GM23338 (cell line): ENCODE data around the gene SPARC. TPM values are rescaled to one million over a fixed set of nuclear protein-coding genes. Genes with fewer than 3 reads are reported as not detected.

Experiments
- ATAC-seq: fragments of 200-7000 bp; cut with Tn5 transposase; 3 replicates; pipeline ENCODE4 v1.9.1; 2020
- DNase-seq: peaks from one replicate; pipeline ENCODE4 v3.0.0-alpha.2; 2015; ENCODE audit warnings: low spot score
- H2AFZ ChIP-seq: fragments of 200-600 bp; sonication (generic); 2 replicates; pipeline ENCODE4 v1.8.0; 2016; ENCODE audit warnings: antibody characterized with exemption, mild to moderate bottlenecking, moderate library complexity
- H3F3A ChIP-seq: fragments of 200-600 bp; sonication (generic); replicated peaks from 2 replicates; pipeline ENCODE4 v1.8.0; 2017; ENCODE audit warnings: antibody characterized with exemption, mixed run types, low read depth
- H3K27ac ChIP-seq: fragments of 200-600 bp; sonication (generic); 2 replicates; pipeline ENCODE4 v1.6.1; 2016; ENCODE audit warnings: low read depth
- H3K27me3 ChIP-seq: fragments of 200-600 bp; sonication (generic); 2 replicates; pipeline ENCODE4 v1.8.0; 2016; ENCODE audit warnings: mild to moderate bottlenecking, mixed run types, moderate library complexity; ENCODE audit not compliant: insufficient read depth
- H3K36me3 ChIP-seq: fragments of 200-600 bp; sonication (generic); 2 replicates; pipeline ENCODE4 v1.8.0; 2016; ENCODE audit warnings: mild to moderate bottlenecking; ENCODE audit not compliant: insufficient read depth
- H3K4me1 ChIP-seq: fragments of 200-600 bp; sonication (generic); 2 replicates; pipeline ENCODE4 v1.8.0; 2016; ENCODE audit warnings: mild to moderate bottlenecking, moderate library complexity; ENCODE audit not compliant: insufficient read depth
- H3K4me2 ChIP-seq: fragments of 200-600 bp; sonication (generic); 2 replicates; pipeline ENCODE4 v1.7.1; 2017; ENCODE audit warnings: mixed run types
- H3K4me3 ChIP-seq: fragments of 200-600 bp; sonication (generic); 2 replicates; pipeline ENCODE4 v1.6.1; 2016; ENCODE audit warnings: mixed run types
- H3K79me2 ChIP-seq: fragments of 200-600 bp; sonication (generic); replicated peaks from 2 replicates; pipeline ENCODE4 v1.8.0; 2017; ENCODE audit warnings: mild to moderate bottlenecking; ENCODE audit not compliant: insufficient read depth
- H3K9me2 ChIP-seq: fragments of 200-600 bp; sonication (generic); 2 replicates; pipeline ENCODE4 v1.8.0; 2017; ENCODE audit not compliant: insufficient read depth
- H4K20me1 ChIP-seq: fragments of 200-600 bp; sonication (generic); replicated peaks from 2 replicates; pipeline ENCODE4 v1.8.0; 2017; ENCODE audit warnings: mild to moderate bottlenecking; ENCODE audit not compliant: insufficient read depth
- H3K27ac Mint-ChIP-seq: 2 replicates; pipeline ENCODE4 v1.8.0; 2020; ENCODE audit warnings: inconsistent platforms, mild to moderate bottlenecking, moderate library complexity, mixed read lengths
- H3K27me3 Mint-ChIP-seq: 3 replicates; pipeline ENCODE4 v1.8.0; 2022; ENCODE audit warnings: low read depth, mild to moderate bottlenecking, moderate library complexity, mixed read lengths, inconsistent platforms; ENCODE audit not compliant: insufficient read depth, poor library complexity
- H3K36me3 Mint-ChIP-seq: 3 replicates; pipeline ENCODE4 v1.8.0; 2021; ENCODE audit warnings: low read depth, mild to moderate bottlenecking, inconsistent platforms, moderate library complexity, mixed read lengths
- H3K4me1 Mint-ChIP-seq: 3 replicates; pipeline ENCODE4 v1.8.0; 2020; ENCODE audit warnings: mild to moderate bottlenecking, inconsistent platforms, mixed read lengths
- H3K4me3 Mint-ChIP-seq: 3 replicates; pipeline ENCODE4 v1.8.0; 2021; ENCODE audit warnings: moderate library complexity, mild to moderate bottlenecking, inconsistent platforms, mixed read lengths
- H3K9me3 Mint-ChIP-seq: 3 replicates; pipeline ENCODE4 v1.8.0; 2020; ENCODE audit warnings: moderate library complexity, mild to moderate bottlenecking, inconsistent platforms, mixed read lengths
- CREB1 ChIP-seq: fragments of 250-450 bp; sonication (Bioruptor Pico); IDR thresholded peaks from 2 replicates; pipeline ENCODE4 v1.5.0; 2020; ENCODE audit warnings: low read depth, mild to moderate bottlenecking, moderate library complexity
- CTCF ChIP-seq, 2 experiments: fragments of 200-600 bp in 1 of 2; sonication (generic) in 1 of 2; conservative IDR thresholded peaks; 2 replicates each; pipeline versions ENCODE4 v1.5.1 to v1.6.1; 2016 to 2017; ENCODE audit warnings: antibody characterized with exemption in 2 of 2, low read depth in 2 of 2, mild to moderate bottlenecking in 2 of 2, moderate library complexity in 1 of 2
- ETS1 ChIP-seq: IDR thresholded peaks from 2 replicates; pipeline ENCODE4 v1.6.1; 2016; ENCODE audit warnings: antibody characterized with exemption
- EZH2 ChIP-seq: fragments of 200-600 bp; sonication (generic); IDR thresholded peaks from one replicate; pipeline ENCODE4 v1.8.0; 2017; ENCODE audit warnings: antibody characterized with exemption, mild to moderate bottlenecking, low read depth; ENCODE audit not compliant: unreplicated experiment
- EZH2phosphoT487 ChIP-seq: fragments of 200-600 bp; sonication (generic); IDR thresholded peaks from one replicate; pipeline ENCODE4 v1.8.1; 2018; ENCODE audit warnings: antibody characterized with exemption; ENCODE audit not compliant: unreplicated experiment
- JUNB ChIP-seq: IDR thresholded peaks from one replicate; pipeline ENCODE4 v1.6.1; 2016; ENCODE audit warnings: antibody characterized with exemption; ENCODE audit not compliant: unreplicated experiment
- NANOG ChIP-seq: IDR thresholded peaks from 2 replicates; pipeline ENCODE4 v1.6.1; 2016; ENCODE audit warnings: antibody characterized with exemption, borderline replicate concordance
- POLR2AphosphoS5 ChIP-seq: IDR thresholded peaks from 2 replicates; pipeline ENCODE4 v1.6.1; 2016; ENCODE audit warnings: antibody characterized with exemption, low read depth
- REST ChIP-seq: IDR thresholded peaks from one replicate; pipeline ENCODE4 v1.6.1; 2018; ENCODE audit warnings: antibody characterized with exemption; ENCODE audit not compliant: unreplicated experiment
- STAT1 ChIP-seq: IDR thresholded peaks from one replicate; pipeline ENCODE4 v1.6.1; 2016; ENCODE audit warnings: antibody characterized with exemption; ENCODE audit not compliant: unreplicated experiment
- ZNF114 ChIP-seq: fragments of 250-450 bp; sonication (Bioruptor Pico); IDR thresholded peaks from 2 replicates; pipeline ENCODE4 v1.5.0; 2020; ENCODE audit warnings: mild to moderate bottlenecking, moderate library complexity
- ZNF331 ChIP-seq: fragments of 250-450 bp; sonication (Bioruptor Pico); IDR thresholded peaks from 2 replicates; pipeline ENCODE4 v1.5.0; 2020; ENCODE audit warnings: low read depth, mild to moderate bottlenecking, moderate library complexity
- ZNF462 ChIP-seq: fragments of 250-450 bp; sonication (Bioruptor Pico); IDR thresholded peaks from 2 replicates; pipeline ENCODE4 v1.5.0; 2020; ENCODE audit warnings: mild to moderate bottlenecking, moderate library complexity
- polyA plus RNA-seq: library from polyadenylated mRNA; unstranded; fragments of >200 nt; fragmentation: Nextera tagmentation; extraction: Ambion mirVana; gene quantifications from 2 replicates; pipeline ENCODE4 v1.2.1, GENCODE V29; 2016
- total RNA-seq: library from RNA; depleted of rRNA; stranded (reverse); fragments of >200 nt; shearing (Covaris generic); gene quantifications from 2 replicates; pipeline ENCODE4 v1.2.3, GENCODE V29; 2014

Gene SPARC
- total and polyA plus RNA-seq, 2 experiments from 2014 or later: 218 to 225 TPM

- no peaks in the 10 kb centered on the region for H3K9me3 Mint-ChIP-seq
- ATAC-seq: no peak
Measured at GRCh38 chr5:151671950-151672349, 14.8 kb downstream of the SPARC start.

More at GRCh38 chr5:151671950-151672349, 14.8 kb downstream of the SPARC start:
- peaks cover 25% of the 10 kb centered on the region; the same call in 1 of the 2 replicates for H3K36me3 ChIP-seq
- H3K27ac ChIP-seq: no peak overlapping the region
- H2AFZ ChIP-seq: no peak overlapping the region
- Mint-ChIP-seq H3K4me3 (no peak overlapping the region), H3K27me3 (peaks cover 5% of the 10 kb centered on the region), H3K36me3 (peaks cover 74% of the 10 kb centered on the region), H3K27ac (no peak overlapping the region), H3K4me1 (peaks cover 24% of the 10 kb centered on the region)
- no peaks in the 10 kb centered on the region for H3K27me3 ChIP-seq
- H3K79me2 ChIP-seq: no peaks in the 10 kb centered on the region
- H4K20me1 ChIP-seq: no peaks in the 10 kb centered on the region
- no peak for DNase-seq
- peaks cover 24% of the 10 kb centered on the region; the same call in 1 of the 2 replicates for H3K4me1 ChIP-seq
- no peak overlapping the region for H3K4me2 ChIP-seq
- no peak overlapping the region for H3K4me3 ChIP-seq
- no peaks in the 10 kb centered on the region for H3K9me2 ChIP-seq
- no peaks in the 10 kb centered on the region for H3F3A ChIP-seq
- TF ChIP-seq ZNF331 (CRISPR knock-in tag) (no peak), STAT1 (no peak), EZH2 (no peak), CTCF (conservative IDR thresholded peaks at IDR 0.05; ENCODE audit: low read depth in 2 of 2) (no peak), NANOG (no peak), ETS1 (no peak), POLR2AphosphoS5 (no peak), CREB1 (CRISPR knock-in tag) (no peak), ZNF114 (CRISPR knock-in tag) (no peak), ZNF462 (CRISPR knock-in tag) (no peak), EZH2phosphoT487 (no peak), JUNB (no peak), REST (no peak)
